IMR-90 (cell line): ENCODE data around the gene GPC5.

Source experiments
- BHLHE40 ChIP-seq: fragments of 150-350 bp; IDR thresholded peaks from 2 replicates; pipeline ENCODE4 v1.6.1; 2016; ENCODE audit warnings: mild to moderate bottlenecking, low read depth, low read length
- POLR2A ChIP-seq: IDR thresholded peaks from 2 replicates; pipeline ENCODE4 v1.6.1; 2012; ENCODE audit warnings: mild to moderate bottlenecking, low read depth, low read length
- RAD21 ChIP-seq: IDR thresholded peaks from 2 replicates; pipeline ENCODE4 v1.6.1; 2012; ENCODE audit warnings: low read length, improper control_type of control experiment
- RCOR1 ChIP-seq: IDR thresholded peaks from 2 replicates; pipeline ENCODE4 v1.6.1; 2012; ENCODE audit warnings: mild to moderate bottlenecking, low read length, improper control_type of control experiment; ENCODE audit not compliant: insufficient replicate concordance
- RFX5 ChIP-seq: IDR thresholded peaks from 2 replicates; pipeline ENCODE4 v1.8.0; 2012; ENCODE audit warnings: low read depth, mild to moderate bottlenecking, low read length, moderate library complexity
- TF ChIP-seq, protein P1 (sequence below): conservative IDR thresholded peaks from 2 replicates; pipeline ENCODE4 v1.5.1; 2012; ENCODE audit warnings: mild to moderate bottlenecking, low read depth, low read length, improper control_type of control experiment

DNA sequence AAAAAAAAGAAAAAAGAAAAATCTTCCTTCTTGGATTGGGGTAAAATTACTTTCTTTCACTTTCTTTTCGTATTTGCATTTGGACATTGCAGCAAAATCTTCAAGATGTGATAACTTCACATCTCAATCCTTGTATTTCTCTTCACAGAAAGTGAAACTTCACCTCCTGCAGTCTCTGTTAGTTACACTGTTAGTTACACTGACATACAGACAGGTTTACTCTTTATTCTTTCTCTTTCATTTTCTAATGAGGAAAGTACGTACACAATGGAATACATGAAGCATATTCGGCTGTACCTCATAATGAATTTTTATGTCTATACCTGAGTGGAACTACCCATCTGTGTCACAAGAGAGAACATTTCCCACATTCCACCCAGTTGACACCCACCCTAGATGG lies 1369.0 kb downstream of the GPC5 start:
- TF ChIP-seq, protein P1, sequence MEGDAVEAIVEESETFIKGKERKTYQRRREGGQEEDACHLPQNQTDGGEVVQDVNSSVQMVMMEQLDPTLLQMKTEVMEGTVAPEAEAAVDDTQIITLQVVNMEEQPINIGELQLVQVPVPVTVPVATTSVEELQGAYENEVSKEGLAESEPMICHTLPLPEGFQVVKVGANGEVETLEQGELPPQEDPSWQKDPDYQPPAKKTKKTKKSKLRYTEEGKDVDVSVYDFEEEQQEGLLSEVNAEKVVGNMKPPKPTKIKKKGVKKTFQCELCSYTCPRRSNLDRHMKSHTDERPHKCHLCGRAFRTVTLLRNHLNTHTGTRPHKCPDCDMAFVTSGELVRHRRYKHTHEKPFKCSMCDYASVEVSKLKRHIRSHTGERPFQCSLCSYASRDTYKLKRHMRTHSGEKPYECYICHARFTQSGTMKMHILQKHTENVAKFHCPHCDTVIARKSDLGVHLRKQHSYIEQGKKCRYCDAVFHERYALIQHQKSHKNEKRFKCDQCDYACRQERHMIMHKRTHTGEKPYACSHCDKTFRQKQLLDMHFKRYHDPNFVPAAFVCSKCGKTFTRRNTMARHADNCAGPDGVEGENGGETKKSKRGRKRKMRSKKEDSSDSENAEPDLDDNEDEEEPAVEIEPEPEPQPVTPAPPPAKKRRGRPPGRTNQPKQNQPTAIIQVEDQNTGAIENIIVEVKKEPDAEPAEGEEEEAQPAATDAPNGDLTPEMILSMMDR = no peak
- TF ChIP-seq RCOR1 (no peak), POLR2A (no peak), RAD21 (no peak), RFX5 (no peak), BHLHE40 (no peak)
